ENCODE measurements around the gene PAX8.

DNA sequence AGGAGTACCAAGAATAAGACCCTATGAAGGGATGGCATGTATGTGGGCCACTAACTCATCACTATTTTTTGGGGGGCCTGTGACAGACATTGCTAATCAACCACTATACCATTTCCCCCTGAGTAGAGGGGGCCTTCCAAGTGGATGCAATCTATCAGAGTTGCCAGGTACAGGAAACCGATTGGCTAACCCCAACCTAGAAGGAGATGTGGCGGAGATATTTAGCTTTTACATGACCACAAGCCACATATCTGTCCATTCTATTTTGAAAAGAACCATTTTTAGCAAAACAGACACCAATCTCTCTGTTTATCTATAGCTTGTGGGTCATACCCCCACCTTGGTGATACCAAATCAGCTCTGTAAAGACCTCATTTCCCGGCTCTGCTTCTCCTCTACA, 51.0 kb downstream of the PAX8 start:
- TF ChIP-seq POLR2AphosphoS5 (IDR thresholded peaks at IDR 0.05), result no peak
- TF ChIP-seq, protein P1, sequence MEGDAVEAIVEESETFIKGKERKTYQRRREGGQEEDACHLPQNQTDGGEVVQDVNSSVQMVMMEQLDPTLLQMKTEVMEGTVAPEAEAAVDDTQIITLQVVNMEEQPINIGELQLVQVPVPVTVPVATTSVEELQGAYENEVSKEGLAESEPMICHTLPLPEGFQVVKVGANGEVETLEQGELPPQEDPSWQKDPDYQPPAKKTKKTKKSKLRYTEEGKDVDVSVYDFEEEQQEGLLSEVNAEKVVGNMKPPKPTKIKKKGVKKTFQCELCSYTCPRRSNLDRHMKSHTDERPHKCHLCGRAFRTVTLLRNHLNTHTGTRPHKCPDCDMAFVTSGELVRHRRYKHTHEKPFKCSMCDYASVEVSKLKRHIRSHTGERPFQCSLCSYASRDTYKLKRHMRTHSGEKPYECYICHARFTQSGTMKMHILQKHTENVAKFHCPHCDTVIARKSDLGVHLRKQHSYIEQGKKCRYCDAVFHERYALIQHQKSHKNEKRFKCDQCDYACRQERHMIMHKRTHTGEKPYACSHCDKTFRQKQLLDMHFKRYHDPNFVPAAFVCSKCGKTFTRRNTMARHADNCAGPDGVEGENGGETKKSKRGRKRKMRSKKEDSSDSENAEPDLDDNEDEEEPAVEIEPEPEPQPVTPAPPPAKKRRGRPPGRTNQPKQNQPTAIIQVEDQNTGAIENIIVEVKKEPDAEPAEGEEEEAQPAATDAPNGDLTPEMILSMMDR (IDR thresholded peaks at IDR 0.05), result no peak
- TF ChIP-seq POLR2A (IDR thresholded peaks at IDR 0.05), result no peak
- TF ChIP-seq EP300 (IDR thresholded peaks at IDR 0.05), result no peak

Measured in gastroesophageal sphincter (tissue), 3 donors.